Keratinocyte (primary cell): ENCODE data around the gene TMPRSS4. TPM values are rescaled to one million over a fixed set of nuclear protein-coding genes. Genes with fewer than 3 reads are reported as not detected.
A peak's percentile ranks its signal among the peaks of the same experiment; 100 is the strongest.

Source experiments
- DNase-seq: peaks from one replicate; pipeline ENCODE4 v3.0.0-alpha.2; 2011; ENCODE audit warnings: low read depth, missing footprints, low spot score
- FAIRE-seq: peaks from 2 replicates; lab custom pipeline; 2011; peaks lifted over from hg19 to GRCh38; lab: Jason Lieb, UNC
- H2AFZ ChIP-seq: 2 replicates; pipeline ENCODE4 v1.6.0; 2012; ENCODE audit warnings: low read length, control low read depth, inconsistent platforms; ENCODE audit not compliant: control insufficient read depth
- H3K27ac ChIP-seq: 2 replicates; pipeline ENCODE4 v1.5.1; 2011; ENCODE audit warnings: low read length; ENCODE audit not compliant: control insufficient read depth, insufficient read depth
- H3K27me3 ChIP-seq: 3 replicates; pipeline ENCODE4 v1.6.0; 2011; ENCODE audit warnings: low read length; ENCODE audit not compliant: control insufficient read depth, insufficient read depth; ENCODE audit errors: extremely low read depth
- H3K36me3 ChIP-seq, 2 experiments: 2 replicates in 1 of 2; 3 replicates in 1 of 2; pipeline ENCODE4 v1.5.1; 2011; ENCODE audit warnings: low read length in 2 of 2, mild to moderate bottlenecking in 1 of 2; ENCODE audit not compliant: control insufficient read depth in 2 of 2, insufficient read depth in 2 of 2; ENCODE audit errors: extremely low read depth in 1 of 2
- H3K4me1 ChIP-seq: 3 replicates; pipeline ENCODE4 v1.5.1; 2011; ENCODE audit warnings: low read length; ENCODE audit not compliant: control insufficient read depth, insufficient read depth; ENCODE audit errors: extremely low read depth
- H3K4me2 ChIP-seq: 3 replicates; pipeline ENCODE4 v1.6.0; 2011; ENCODE audit warnings: low read depth, low read length; ENCODE audit not compliant: control insufficient read depth, insufficient read depth; ENCODE audit errors: extremely low read depth
- H3K4me3 ChIP-seq, 3 experiments: fragments of 200-600 bp in 1 of 3; sonication (generic) in 1 of 3; 2 replicates in 2 of 3; 3 replicates in 1 of 3; pipeline ENCODE4 v1.5.1; 2011 to 2016; ENCODE audit warnings: low read length in 3 of 3, mild to moderate bottlenecking in 3 of 3, control low read depth in 2 of 3, inconsistent platforms in 1 of 3, low read depth in 1 of 3, mixed read lengths in 1 of 3, mixed run types in 1 of 3, moderate library complexity in 1 of 3; ENCODE audit not compliant: control insufficient read depth in 2 of 3, insufficient read depth in 2 of 3; ENCODE audit errors: extremely low read depth in 1 of 3
- H3K79me2 ChIP-seq: 2 replicates; pipeline ENCODE4 v1.6.0; 2012; ENCODE audit warnings: low read length; ENCODE audit not compliant: control insufficient read depth, insufficient read depth
- H3K9ac ChIP-seq: 3 replicates; pipeline ENCODE4 v1.6.0; 2011; ENCODE audit warnings: low read length; ENCODE audit not compliant: control insufficient read depth, insufficient read depth; ENCODE audit errors: extremely low read depth
- H3K9me1 ChIP-seq: 3 replicates; pipeline ENCODE4 v1.6.0; 2011; ENCODE audit warnings: low read length; ENCODE audit not compliant: control insufficient read depth, insufficient read depth; ENCODE audit errors: extremely low read depth
- H3K9me3 ChIP-seq: 2 replicates; pipeline ENCODE4 v1.5.1; 2012; ENCODE audit warnings: low read depth, low read length; ENCODE audit not compliant: control insufficient read depth
- H4K20me1 ChIP-seq: 3 replicates; pipeline ENCODE4 v1.6.0; 2011; ENCODE audit warnings: low read length; ENCODE audit not compliant: control insufficient read depth, insufficient read depth; ENCODE audit errors: extremely low read depth
- EZH2 ChIP-seq: IDR thresholded peaks from one replicate; pipeline ENCODE4 v1.6.1; 2012; ENCODE audit warnings: inconsistent platforms, mild to moderate bottlenecking, low read length, moderate library complexity
- dilution Hi-C: fragments of 300-500 bp; cut with MboI; formaldehyde crosslinking; loops from one replicate; pipeline ENCODE4 v1.7.0; 2020; ENCODE audit warnings: low sequenced_read_pairs; ENCODE audit not compliant: extremely low pct_ligation_motif_present
- polyA plus RNA-seq, 5 experiments: library from polyadenylated mRNA; depleted of rRNA in 3 of 5; stranded (reverse) in 3 of 5; stranded (forward) in 1 of 5; unstranded in 1 of 5; fragments of >200 nt; gene quantifications; 1 replicate in 1 of 5; 2 replicates in 3 of 5; 3 replicates in 1 of 5; pipeline versions ENCODE4 v1.2.1 to v1.2.3, GENCODE V29; 2011 to 2012; ENCODE audit warnings: missing spikeins in 2 of 5, low read depth in 1 of 5, low replicate concordance in 1 of 5
- TF ChIP-seq, protein P1 (sequence below), 3 experiments: IDR thresholded peaks in 1 of 3; conservative IDR thresholded peaks in 1 of 3; optimal IDR thresholded peaks in 1 of 3; 2 replicates in 2 of 3; 3 replicates in 1 of 3; pipeline versions ENCODE3 to v1.5.1; 2011; ENCODE audit warnings: low read length in 3 of 3, mild to moderate bottlenecking in 3 of 3, moderate library complexity in 2 of 3, control low read depth in 1 of 3, inconsistent platforms in 1 of 3; ENCODE audit not compliant: insufficient read depth in 2 of 3; ENCODE audit errors: extremely low read depth in 1 of 3

The TMPRSS4 gene
- polyA plus RNA-seq, 1 donor (not counting 4 experiments of a cell fraction or from before 2014, with no cell fraction given) = 1.2 TPM

DNA sequence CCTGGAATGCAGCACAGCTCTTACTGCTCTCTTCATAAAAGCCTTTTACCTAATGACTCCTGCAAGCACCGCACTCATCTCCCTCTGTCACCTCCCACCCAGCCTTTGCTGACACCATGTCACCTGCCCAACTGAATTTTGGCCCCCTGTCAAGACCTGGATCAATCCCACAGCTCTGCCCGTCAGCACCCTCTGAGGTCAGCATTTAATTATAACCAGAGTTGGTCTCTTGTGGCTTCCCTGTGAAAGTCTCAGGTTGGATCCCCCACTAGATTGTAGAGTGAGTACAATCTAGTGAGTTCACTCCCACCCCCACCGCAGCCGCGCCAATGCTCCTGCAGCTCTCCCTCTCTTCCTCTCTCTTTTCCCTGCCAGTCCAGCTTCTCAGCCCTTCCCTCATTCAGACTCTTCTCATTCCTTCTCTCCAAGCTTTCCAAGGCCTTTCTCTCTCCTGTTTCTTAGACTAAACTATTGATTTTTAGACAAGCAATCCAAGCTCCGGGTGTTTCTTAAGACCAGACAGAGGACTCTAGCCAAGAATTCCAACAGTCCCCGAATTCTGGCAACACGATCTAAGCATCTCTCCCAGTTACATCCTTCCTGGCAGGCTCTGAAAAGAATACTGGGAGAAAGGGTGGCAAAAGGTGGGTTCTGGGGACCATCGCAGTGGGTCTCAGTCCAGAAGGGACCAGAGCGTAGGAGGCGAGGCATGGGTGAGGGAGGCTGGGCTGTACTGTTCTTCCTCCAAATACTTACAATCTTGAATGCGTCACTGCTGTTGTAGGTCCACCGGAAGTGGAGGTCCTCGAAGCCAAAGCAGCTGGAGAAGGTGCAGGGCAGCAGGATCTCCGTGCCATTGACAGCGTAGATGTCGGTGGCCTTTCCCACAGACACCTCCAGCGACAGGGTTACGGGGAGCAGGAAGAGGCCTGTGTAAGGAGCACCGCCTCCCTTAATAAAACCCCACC, 67.7 kb downstream of the TMPRSS4 start:
- dilution Hi-C loops = no loop called here
- Histone ChIP-seq H3K27me3 (no peaks in the 10 kb centered on the region), H3K79me2 (no peaks in the 10 kb centered on the region), H4K20me1 (no peaks in the 10 kb centered on the region), H3K9ac (no peak overlapping the region), H3K4me1 (peaks cover 37% of the 10 kb centered on the region), H3K9me3 (no peaks in the 10 kb centered on the region), H3K9me1 (no peaks in the 10 kb centered on the region), H2AFZ (no peak overlapping the region), H3K36me3 (no peaks in the 10 kb centered on the region), H3K27ac (no peak overlapping the region), H3K4me3 (no peak overlapping the region), H3K4me2 (no peak overlapping the region)
- DNase-seq (no peak), FAIRE-seq (no peak)
- no peak for TF ChIP-seq EZH2
- TF ChIP-seq, protein P1, sequence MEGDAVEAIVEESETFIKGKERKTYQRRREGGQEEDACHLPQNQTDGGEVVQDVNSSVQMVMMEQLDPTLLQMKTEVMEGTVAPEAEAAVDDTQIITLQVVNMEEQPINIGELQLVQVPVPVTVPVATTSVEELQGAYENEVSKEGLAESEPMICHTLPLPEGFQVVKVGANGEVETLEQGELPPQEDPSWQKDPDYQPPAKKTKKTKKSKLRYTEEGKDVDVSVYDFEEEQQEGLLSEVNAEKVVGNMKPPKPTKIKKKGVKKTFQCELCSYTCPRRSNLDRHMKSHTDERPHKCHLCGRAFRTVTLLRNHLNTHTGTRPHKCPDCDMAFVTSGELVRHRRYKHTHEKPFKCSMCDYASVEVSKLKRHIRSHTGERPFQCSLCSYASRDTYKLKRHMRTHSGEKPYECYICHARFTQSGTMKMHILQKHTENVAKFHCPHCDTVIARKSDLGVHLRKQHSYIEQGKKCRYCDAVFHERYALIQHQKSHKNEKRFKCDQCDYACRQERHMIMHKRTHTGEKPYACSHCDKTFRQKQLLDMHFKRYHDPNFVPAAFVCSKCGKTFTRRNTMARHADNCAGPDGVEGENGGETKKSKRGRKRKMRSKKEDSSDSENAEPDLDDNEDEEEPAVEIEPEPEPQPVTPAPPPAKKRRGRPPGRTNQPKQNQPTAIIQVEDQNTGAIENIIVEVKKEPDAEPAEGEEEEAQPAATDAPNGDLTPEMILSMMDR (optimal IDR thresholded peaks at IDR 0.05 in 1 of 3, IDR thresholded peaks at IDR 0.05 in 1 of 3, conservative IDR thresholded peaks at IDR 0.05 in 1 of 3; ENCODE audit: extremely low read depth in 1 of 3, insufficient read depth in 2 of 3, low read length in 3 of 3) = no peak

- DNase-seq (peak; percentile 68), FAIRE-seq (peak; percentile 87)
- Histone ChIP-seq H3K9me3 (no peaks in the 10 kb centered on the region), H3K27me3 (no peaks in the 10 kb centered on the region), H3K9ac (peak overlapping the region; percentile 76), H3K36me3 (no peaks in the 10 kb centered on the region), H4K20me1 (no peaks in the 10 kb centered on the region), H2AFZ (peak overlapping the region; percentile 80), H3K79me2 (no peaks in the 10 kb centered on the region), H3K9me1 (no peaks in the 10 kb centered on the region), H3K4me3 (peak overlapping the region; percentile 52 to 69 (median 56)), H3K4me2 (peak overlapping the region; percentile 67), H3K27ac (peak overlapping the region; percentile 45), H3K4me1 (peaks cover 33% of the 10 kb centered on the region)
- TF ChIP-seq EZH2 = no peak
- TF ChIP-seq, protein P1 (optimal IDR thresholded peaks at IDR 0.05 in 1 of 3, IDR thresholded peaks at IDR 0.05 in 1 of 3, conservative IDR thresholded peaks at IDR 0.05 in 1 of 3; ENCODE audit: extremely low read depth in 1 of 3, insufficient read depth in 2 of 3, low read length in 3 of 3) = peak; percentile 78 to 90 (median 88)
- dilution Hi-C loops = no loop called here
These were observed 68.7 kb downstream of the TMPRSS4 start for GRCh38 chr11:118145285-118146227.
